SK-N-SH treated with all-trans-retinoic acid at 6 μM for 48 hours (cell line): ENCODE data around the gene RHOJ.

ENCODE experiments used
- ATAC-seq: fragments of 200-7000 bp; cut with Tn5 transposase; 3 replicates; pipeline ENCODE4 v1.9.1; 2020; ENCODE audit warnings: mild to moderate bottlenecking, moderate library complexity
- ARNTL ChIP-seq: fragments of 450-650 bp; formaldehyde crosslinking; IDR thresholded peaks from 2 replicates; pipeline ENCODE4 v1.5.0; 2020; ENCODE audit warnings: low read depth, mild to moderate bottlenecking, moderate library complexity, borderline replicate concordance
- BACH2 ChIP-seq: fragments of 250-450 bp; sonication (Bioruptor Pico); IDR thresholded peaks from 2 replicates; pipeline ENCODE4 v1.9.0; 2021; ENCODE audit warnings: mild to moderate bottlenecking, borderline replicate concordance
- CREB5 ChIP-seq: fragments of 250-450 bp; sonication (Bioruptor Pico); IDR thresholded peaks from 2 replicates; pipeline ENCODE4 v1.5.1; 2020; ENCODE audit warnings: low read depth, mild to moderate bottlenecking, moderate library complexity
- CSDC2 ChIP-seq: fragments of 250-450 bp; sonication (Bioruptor Pico); IDR thresholded peaks from 2 replicates; pipeline ENCODE4 v1.5.0; 2020; ENCODE audit warnings: mild to moderate bottlenecking, moderate library complexity
- CSRNP3 ChIP-seq: fragments of 250-450 bp; sonication (Bioruptor Pico); IDR thresholded peaks from 2 replicates; pipeline ENCODE4 v1.5.1; 2021; ENCODE audit warnings: mild to moderate bottlenecking, moderate library complexity
- ESRRG ChIP-seq: fragments of 250-450 bp; sonication (Bioruptor Pico); IDR thresholded peaks from 2 replicates; pipeline ENCODE4 v1.6.1; 2021; ENCODE audit warnings: mild to moderate bottlenecking
- GLIS3 ChIP-seq: fragments of 250-450 bp; sonication (Bioruptor Pico); IDR thresholded peaks from 2 replicates; pipeline ENCODE4 v1.5.0; 2020; ENCODE audit warnings: mild to moderate bottlenecking, moderate library complexity
- ISL1 ChIP-seq: fragments of 250-450 bp; sonication (Bioruptor Pico); IDR thresholded peaks from 2 replicates; pipeline ENCODE4 v2.1.2; 2022; ENCODE audit warnings: mild to moderate bottlenecking, moderate library complexity
- PATZ1 ChIP-seq: fragments of 250-450 bp; sonication (Bioruptor Pico); IDR thresholded peaks from 2 replicates; pipeline ENCODE4 v1.8.0; 2020; ENCODE audit warnings: mild to moderate bottlenecking, moderate library complexity, borderline replicate concordance
- PPARA ChIP-seq: fragments of 250-450 bp; sonication (Bioruptor Pico); IDR thresholded peaks from 2 replicates; pipeline ENCODE4 v1.5.0; 2020; ENCODE audit warnings: mild to moderate bottlenecking, borderline replicate concordance
- RARB ChIP-seq: fragments of 250-450 bp; sonication (Bioruptor Pico); IDR thresholded peaks from 2 replicates; pipeline ENCODE4 v1.8.0; 2021; ENCODE audit warnings: mild to moderate bottlenecking, moderate library complexity
- SNAI2 ChIP-seq: fragments of 250-450 bp; sonication (Bioruptor Pico); IDR thresholded peaks from 2 replicates; pipeline ENCODE4 v1.5.0; 2020; ENCODE audit warnings: mild to moderate bottlenecking, moderate library complexity
- TCF4 ChIP-seq: fragments of 250-450 bp; sonication (Bioruptor Pico); IDR thresholded peaks from 2 replicates; pipeline ENCODE4 v1.8.0; 2021; ENCODE audit warnings: mild to moderate bottlenecking, moderate library complexity, borderline replicate concordance
- TOX ChIP-seq: fragments of 250-450 bp; sonication (Bioruptor Pico); IDR thresholded peaks from 2 replicates; pipeline ENCODE4 v1.8.0; 2021; ENCODE audit warnings: mild to moderate bottlenecking, moderate library complexity, borderline replicate concordance
- TSHZ2 ChIP-seq: fragments of 250-450 bp; sonication (Bioruptor Pico); IDR thresholded peaks from 2 replicates; pipeline ENCODE4 v1.5.0; 2020; ENCODE audit warnings: mild to moderate bottlenecking, moderate library complexity
- ZC3H10 ChIP-seq: fragments of 250-450 bp; sonication (Bioruptor Pico); IDR thresholded peaks from 2 replicates; pipeline ENCODE4 v1.5.1; 2021; ENCODE audit warnings: mild to moderate bottlenecking, moderate library complexity
- ZFP3 ChIP-seq: fragments of 250-450 bp; sonication (Bioruptor Pico); IDR thresholded peaks from 2 replicates; pipeline ENCODE4 v1.5.0; 2020; ENCODE audit warnings: mild to moderate bottlenecking, moderate library complexity
- ZFP30 ChIP-seq: fragments of 450-650 bp; formaldehyde crosslinking; IDR thresholded peaks from 2 replicates; pipeline ENCODE4 v1.5.0; 2022; ENCODE audit warnings: mild to moderate bottlenecking, moderate library complexity
- ZNF565 ChIP-seq: fragments of 450-650 bp; formaldehyde crosslinking; conservative IDR thresholded peaks from 2 replicates; pipeline ENCODE4 v1.5.0; 2020; ENCODE audit warnings: low read depth, mild to moderate bottlenecking, moderate library complexity
- ZNF70 ChIP-seq: fragments of 450-650 bp; formaldehyde crosslinking; IDR thresholded peaks from 2 replicates; pipeline ENCODE4 v1.5.0; 2020; ENCODE audit warnings: mild to moderate bottlenecking, moderate library complexity
- ZNF8 ChIP-seq: fragments of 450-650 bp; formaldehyde crosslinking; IDR thresholded peaks from 2 replicates; pipeline ENCODE4 v1.5.0; 2020; ENCODE audit warnings: mild to moderate bottlenecking, moderate library complexity
- TF ChIP-seq, protein P1 (sequence below): fragments of 250-450 bp; sonication (Bioruptor Pico); IDR thresholded peaks from 2 replicates; pipeline ENCODE4 v1.8.0; 2021; ENCODE audit warnings: low read depth, mild to moderate bottlenecking, moderate library complexity, borderline replicate concordance

Gene RHOJ

DNA sequence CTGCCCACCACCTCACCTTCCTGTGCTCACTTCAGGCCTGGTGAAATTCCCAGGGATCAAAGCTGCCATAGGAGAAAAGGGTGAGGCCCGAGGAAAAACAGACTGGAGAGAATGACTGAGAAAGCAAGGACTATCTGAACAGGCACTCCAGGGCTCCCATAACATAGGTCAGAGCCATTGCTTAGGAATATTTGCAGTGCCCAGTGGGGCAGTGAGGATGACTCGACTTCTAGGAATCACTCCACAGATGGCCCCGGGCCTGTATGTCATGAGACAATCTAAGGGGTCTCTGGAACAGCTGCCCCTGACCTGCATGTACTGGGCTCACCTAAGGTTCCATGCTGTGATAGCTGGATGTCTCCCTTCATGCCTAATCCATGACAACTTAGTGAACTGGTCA is 62.9 kb downstream of the RHOJ start (continued):
- no peak for TF ChIP-seq SNAI2 (CRISPR knock-in tag)

DNA sequence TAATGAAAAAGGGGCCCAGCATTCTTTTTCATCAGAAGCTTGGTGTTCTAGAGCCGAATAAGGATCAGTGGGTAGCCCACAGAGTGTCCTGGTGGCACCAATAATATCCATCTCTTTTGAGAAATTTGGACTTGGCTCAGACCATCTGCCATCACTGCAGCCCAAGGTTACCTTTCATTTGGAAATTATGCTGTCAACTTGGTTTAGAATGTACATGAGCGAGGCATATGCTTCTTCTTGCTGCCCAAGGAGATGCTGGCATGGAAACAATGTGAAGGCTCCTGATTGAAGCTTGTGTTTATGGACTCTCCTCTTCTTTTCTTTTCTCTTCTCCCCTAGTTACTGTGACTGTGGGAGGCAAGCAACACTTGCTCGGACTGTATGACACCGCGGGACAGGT is 64.5 kb downstream of the RHOJ start:
- no peak for TF ChIP-seq ZNF70 (CRISPR knock-in tag)
- TF ChIP-seq ZFP3 (CRISPR knock-in tag), result no peak
- no peak for TF ChIP-seq BACH2
- TF ChIP-seq ZNF8 (CRISPR knock-in tag), result no peak
- no peak for TF ChIP-seq ISL1 (CRISPR knock-in tag)
- TF ChIP-seq, protein P1, sequence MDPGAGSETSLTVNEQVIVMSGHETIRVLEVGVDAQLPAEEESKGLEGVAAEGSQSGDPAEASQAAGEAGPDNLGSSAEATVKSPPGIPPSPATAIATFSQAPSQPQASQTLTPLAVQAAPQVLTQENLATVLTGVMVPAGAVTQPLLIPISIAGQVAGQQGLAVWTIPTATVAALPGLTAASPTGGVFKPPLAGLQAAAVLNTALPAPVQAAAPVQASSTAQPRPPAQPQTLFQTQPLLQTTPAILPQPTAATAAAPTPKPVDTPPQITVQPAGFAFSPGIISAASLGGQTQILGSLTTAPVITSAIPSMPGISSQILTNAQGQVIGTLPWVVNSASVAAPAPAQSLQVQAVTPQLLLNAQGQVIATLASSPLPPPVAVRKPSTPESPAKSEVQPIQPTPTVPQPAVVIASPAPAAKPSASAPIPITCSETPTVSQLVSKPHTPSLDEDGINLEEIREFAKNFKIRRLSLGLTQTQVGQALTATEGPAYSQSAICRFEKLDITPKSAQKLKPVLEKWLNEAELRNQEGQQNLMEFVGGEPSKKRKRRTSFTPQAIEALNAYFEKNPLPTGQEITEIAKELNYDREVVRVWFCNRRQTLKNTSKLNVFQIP (CRISPR knock-in tag), result no peak
- TF ChIP-seq RARB (CRISPR knock-in tag), result no peak
- no peak for TF ChIP-seq ARNTL (CRISPR knock-in tag)
- TF ChIP-seq PATZ1, result no peak
- TF ChIP-seq ESRRG (CRISPR knock-in tag), result no peak
- TF ChIP-seq TCF4 (CRISPR knock-in tag), result no peak
- TF ChIP-seq ZNF565, result no peak
- TF ChIP-seq TSHZ2 (CRISPR knock-in tag), result no peak
- no peak for TF ChIP-seq TOX (CRISPR knock-in tag)
- no peak for TF ChIP-seq CSDC2 (CRISPR knock-in tag)
- no peak for TF ChIP-seq ZC3H10
- ATAC-seq, result no peak

DNA sequence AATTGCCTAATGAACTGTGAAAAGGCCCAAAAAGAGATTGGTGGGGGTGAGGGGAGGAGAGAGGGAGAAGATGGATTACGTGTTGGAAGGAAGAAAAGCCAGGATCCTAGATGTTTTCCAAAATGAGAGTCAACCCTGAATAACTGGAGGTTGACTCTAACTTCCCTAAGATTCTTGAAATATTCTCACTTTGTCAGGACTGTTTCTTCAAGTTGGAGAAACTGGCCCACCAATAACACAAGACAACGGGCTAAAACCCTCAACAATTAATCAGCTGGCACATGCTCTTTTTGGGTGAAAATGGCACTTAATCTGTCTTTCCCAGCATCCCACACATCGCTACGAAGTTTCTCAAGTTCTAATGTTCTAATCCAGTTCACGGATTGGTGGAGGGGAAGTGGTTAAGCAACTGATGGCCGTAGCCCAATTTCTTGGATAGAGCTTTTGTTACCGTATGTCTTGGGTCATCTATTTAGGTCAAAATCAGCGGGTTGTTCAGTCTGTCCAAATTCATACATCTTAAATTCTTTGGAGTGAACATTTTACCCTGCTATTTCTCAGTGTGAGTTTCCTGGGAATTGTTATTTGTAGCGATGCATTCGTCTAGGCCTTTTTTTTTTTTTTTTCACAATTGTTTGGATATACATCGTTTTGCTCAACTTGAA is 65.5 kb downstream of the RHOJ start:
- ATAC-seq, result no peak
- no peak for TF ChIP-seq ZNF565
- TF ChIP-seq PATZ1, result no peak
- no peak for TF ChIP-seq CSRNP3
- no peak for TF ChIP-seq PPARA (CRISPR knock-in tag)
- TF ChIP-seq CREB5 (CRISPR knock-in tag), result no peak
- no peak for TF ChIP-seq ZFP3 (CRISPR knock-in tag)
- no peak for TF ChIP-seq RARB (CRISPR knock-in tag)
- TF ChIP-seq CSDC2 (CRISPR knock-in tag), result no peak
- no peak for TF ChIP-seq ZFP30 (CRISPR knock-in tag)
- no peak for TF ChIP-seq GLIS3 (CRISPR knock-in tag)
- TF ChIP-seq ZNF70 (CRISPR knock-in tag), result no peak
- TF ChIP-seq ZC3H10, result no peak
